ENCODE measurements around the gene CRISPLD2.

- TF ChIP-seq CTCF (IDR thresholded peaks at IDR 0.05; ENCODE audit: insufficient read depth, low read length) = no peak
- no peak for TF ChIP-seq REST (IDR thresholded peaks at IDR 0.05; ENCODE audit: insufficient replicate concordance, low read depth)
- no peak for TF ChIP-seq GABPA (IDR thresholded peaks at IDR 0.05; ENCODE audit: low read depth)
Measured at GRCh38 chr16:84913315-84913714, 93.5 kb downstream of the CRISPLD2 start.

Measured in HL-60 (cell line).